Measurements from ENCODE around the gene PRMT6.
"Not testable (repeated sequence)": the region's sequence is repeated elsewhere in the genome, so short reads cannot be mapped to it uniquely, and the experiment has no call there.

Gene PRMT6

DNA sequence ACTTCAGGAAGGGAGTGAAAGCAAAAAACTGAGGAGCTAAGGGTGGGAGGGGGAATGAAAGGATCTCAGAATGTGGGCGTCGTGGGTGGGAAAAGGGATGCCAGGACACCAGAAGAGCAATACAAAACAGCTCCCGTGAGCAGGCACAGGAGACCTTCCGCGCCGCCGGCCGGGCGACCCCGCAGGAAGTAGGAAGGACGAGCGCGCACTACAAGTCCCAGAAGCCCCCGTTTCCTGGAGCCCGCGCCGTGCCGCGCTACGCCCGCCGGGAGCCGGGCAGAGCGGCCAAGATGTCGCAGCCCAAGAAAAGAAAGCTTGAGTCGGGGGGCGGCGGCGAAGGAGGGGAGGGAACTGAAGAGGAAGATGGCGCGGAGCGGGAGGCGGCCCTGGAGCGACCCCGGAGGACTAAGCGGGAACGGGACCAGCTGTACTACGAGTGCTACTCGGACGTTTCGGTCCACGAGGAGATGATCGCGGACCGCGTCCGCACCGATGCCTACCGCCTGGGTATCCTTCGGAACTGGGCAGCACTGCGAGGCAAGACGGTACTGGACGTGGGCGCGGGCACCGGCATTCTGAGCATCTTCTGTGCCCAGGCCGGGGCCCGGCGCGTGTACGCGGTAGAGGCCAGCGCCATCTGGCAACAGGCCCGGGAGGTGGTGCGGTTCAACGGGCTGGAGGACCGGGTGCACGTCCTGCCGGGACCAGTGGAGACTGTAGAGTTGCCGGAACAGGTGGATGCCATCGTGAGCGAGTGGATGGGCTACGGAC, at the start of gene PRMT6:
Gene PRMT6 (plus strand): TSS at position 249 of the 771 bp plus-strand sequence. CDS start 42 bp downstream, at position 291.
- peak; percentile 59 to 78 (median 64) for DNase-seq (ENCODE audit: low read depth in 3 of 3)

DNA sequence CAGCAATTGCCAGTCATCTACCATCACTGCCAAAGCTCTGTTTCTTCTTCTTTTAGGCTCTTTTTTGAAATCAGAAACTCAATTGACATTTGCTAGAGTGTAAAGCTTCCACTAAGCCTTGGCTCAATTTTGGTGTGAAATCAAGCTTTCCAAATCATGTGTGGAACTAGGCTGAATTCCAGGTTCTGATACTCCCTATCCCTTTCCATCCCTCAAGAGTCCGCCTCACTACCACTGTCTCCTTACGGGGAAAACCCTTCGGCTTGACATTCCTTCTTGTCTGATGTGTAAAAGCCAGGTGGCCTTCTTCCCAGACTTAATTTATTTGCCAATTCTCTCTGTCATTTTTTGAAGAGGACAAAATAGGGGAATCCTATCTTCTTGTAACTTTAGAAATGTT, 47.2 kb upstream of the PRMT6 start:
- DNase-seq (ENCODE audit: low read depth in 3 of 3): no peak

DNA sequence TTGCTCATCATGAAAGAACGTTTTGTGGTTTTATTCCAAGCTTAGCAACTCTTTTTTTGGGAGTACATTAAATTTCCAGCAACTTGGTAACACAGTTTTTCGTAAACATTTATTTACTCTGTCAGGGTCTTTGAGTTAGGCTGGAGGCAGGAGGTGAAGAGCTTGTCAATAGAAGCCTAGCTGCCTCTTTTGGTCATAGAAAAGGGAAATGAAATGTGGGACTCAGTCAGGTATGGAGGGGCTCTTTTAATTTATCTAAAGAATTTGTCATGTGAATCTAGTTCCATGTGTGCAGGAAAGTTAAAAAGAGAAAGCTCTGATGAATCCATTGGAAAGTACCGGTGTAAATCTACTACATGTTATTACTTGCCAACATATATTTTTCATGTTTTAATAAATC, 45.9 kb upstream of the PRMT6 start:
- no peak for DNase-seq (ENCODE audit: low read depth in 3 of 3)

DNA sequence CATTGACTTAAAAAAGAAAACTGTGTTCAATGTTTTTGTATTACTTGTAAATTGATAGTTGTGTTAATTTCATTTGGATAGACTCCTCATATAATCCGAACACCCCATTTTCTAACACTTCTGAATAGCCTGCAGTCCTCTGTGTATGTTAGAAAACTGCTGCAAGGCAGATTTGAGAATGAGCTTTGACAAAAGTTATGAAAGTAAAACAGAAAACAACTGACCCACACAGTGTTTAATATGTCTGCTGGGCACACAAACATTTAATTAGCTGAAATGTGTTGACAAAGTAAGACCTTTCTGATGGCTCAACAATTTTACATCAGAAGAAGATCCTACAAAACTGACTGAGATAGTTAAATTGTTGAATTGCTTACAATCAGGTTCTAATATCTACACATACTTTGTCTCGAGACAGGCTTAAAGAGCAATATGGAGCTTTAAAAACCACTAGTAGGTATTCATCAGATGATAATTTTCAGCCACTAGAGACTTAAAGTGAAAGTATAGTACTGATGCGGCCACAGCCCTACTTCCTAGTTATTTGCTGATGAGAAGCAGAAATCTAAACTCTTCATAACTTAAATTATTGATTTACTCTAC, 40.0 kb upstream of the PRMT6 start:
- DNase-seq (ENCODE audit: low read depth in 3 of 3): no peak

DNA sequence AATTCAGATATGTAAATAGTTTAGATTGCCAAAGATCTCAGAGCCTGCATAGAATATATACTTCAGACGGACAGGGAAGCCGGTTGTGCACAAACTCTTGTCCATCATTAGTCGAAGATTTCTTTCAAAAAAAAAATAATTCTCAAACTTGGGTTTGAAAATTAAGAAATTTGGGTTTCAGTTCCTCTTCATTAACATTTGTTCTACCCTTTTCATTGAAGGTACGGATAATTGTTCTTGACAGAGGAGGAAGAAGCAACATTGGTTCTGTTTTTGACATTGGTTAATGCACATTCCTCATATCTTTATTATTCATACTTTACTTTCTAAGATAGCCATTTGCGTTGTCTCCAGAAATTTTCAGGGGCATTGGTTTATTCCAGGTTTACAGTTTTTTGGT, 38.0 kb upstream of the PRMT6 start:
- DNase-seq (ENCODE audit: low read depth in 3 of 3): no peak

DNA sequence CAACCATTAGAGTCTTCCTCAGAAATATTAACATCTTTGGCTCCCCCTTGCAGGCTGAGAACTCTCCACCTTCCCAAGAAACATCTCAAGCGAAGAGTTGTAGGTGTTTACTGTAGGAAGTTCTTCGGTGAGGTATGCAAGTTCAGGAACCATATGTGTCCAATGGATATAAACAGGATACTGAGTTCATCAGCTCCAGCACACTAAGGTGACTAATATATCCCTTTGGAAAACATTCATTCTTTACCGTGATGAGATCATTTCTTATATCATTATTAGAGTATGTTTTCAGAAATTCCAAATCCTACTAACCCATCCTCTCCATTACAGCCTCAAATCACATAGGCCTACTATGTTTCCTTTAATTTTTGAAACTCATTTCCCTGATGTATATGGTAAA, 37.3 kb upstream of the PRMT6 start:
- no peak for DNase-seq (ENCODE audit: low read depth in 3 of 3)

DNA sequence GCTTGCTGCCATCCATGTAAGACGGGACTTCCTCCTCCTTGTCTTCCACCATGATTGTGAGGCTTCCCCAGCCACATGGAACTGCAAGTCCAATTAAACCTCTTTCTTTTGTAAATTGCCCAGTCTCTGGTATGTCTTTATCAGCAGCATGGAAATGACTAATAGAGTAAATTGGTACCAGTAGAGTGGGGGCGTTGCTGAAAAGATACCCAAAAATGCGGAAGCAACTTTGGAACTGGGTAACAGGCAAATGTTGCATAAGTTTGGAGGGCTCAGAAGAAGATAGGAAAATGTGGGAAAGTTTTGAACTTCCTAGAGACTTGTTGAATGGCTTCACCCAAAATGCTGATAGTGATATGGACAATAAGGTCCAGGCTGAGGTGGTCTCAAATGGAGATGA, 17.6 kb upstream of the PRMT6 start:
- DNase-seq (ENCODE audit: low read depth in 3 of 3): not testable (repeated sequence)

DNA sequence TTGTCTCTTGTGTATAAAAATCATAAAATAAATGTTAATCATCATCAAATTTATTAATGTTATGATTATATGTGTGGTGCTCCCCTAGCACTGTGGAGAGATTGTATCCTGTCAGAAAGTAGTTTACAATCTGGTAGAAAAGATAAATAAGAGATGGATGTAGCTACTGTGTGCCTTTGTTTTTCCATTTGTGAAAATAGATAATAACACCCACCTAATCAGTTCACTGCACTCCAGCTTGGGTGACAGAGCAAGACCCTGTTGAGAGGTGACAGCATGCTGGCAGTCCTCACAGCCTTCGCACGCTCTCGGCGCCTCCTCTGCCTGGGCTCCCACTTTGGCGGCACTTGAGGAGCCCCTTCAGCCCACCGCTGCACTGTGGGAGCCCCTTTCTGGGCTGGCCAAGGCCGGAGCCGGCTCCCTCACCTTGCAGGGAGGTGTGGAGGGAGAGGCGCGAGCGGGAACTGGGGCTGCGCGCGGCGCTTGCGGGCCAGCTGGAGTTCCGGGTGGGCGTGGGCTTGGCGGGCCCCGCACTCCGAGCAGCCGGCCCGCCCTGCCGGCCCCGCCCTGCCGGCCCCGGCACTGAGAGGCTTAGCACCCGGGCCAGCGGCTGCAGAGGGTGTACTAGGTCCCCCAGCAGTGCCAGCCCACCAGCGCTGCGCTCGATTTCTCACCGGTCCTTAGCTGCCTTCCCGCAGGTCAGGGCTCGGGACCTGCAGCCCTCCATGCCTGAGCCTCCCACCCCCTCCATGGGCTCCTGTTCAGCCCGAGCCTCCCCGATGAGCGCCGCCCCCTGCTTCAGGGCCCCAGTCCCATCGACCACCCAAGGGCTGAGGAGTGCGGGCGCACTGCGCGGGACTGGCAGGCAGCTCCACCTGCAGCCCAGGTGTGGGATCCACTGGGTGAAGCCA, 11.9 kb upstream of the PRMT6 start:
- DNase-seq (ENCODE audit: low read depth in 3 of 3): not testable (repeated sequence)

DNA sequence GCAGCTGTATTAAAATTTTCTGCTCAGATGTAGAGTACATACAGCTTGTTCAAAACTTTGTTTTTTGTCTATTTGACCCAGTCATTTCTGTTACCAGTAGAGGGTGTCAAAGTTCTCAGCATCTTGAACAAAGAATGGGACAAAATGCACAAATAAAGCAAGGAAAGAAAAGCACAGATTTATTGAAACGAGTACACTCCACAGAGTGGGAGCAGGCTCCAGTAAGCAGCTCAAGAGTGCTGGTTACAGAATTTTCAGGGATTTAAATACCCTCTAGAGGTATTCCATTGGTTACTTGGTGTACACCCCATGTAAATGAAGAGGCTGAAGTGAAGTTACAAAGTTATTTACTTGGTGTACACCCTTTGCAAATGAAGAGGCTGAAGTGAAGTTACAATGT, 8.9 kb upstream of the PRMT6 start:
- DNase-seq (ENCODE audit: low read depth in 3 of 3): no peak

DNA sequence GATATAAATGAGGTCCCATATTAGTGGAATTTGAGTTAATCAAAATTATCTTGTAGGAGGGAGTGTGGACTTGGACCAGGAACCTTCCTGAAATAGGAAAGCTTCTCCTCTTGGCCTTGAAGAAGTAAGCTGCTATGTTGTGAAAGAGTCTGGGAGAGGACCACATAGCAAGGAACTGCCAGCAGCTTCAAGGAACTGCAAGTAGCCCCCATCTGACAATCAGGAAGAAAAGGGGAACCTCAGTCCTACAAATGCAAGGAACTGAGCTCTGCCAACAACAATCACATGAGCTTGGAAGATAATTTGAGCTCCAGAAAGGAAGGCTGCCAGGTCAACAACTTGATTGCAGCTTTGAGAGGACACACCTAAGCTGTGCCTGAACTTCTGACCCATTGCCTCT, 8.2 kb upstream of the PRMT6 start:
- DNase-seq (ENCODE audit: low read depth in 3 of 3): no peak

DNA sequence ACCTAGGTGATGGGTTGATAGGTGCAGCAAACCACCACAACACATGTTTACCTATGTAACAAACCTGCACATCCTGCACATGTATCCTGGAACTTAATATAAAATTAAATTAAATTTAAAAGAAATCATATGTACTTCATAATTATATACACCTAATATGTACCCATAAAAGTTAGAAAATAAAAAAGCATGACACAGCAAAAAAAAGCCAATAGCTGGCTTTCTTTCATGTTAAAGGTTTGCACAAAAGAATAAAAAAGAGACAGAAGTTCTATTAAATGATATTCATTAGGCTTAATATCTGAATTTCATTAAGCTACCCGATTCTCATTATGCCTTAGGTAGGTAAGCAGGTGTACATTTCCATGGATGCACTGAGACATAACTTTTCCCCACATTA, 5.2 kb upstream of the PRMT6 start:
- no peak for DNase-seq (ENCODE audit: low read depth in 3 of 3)

DNA sequence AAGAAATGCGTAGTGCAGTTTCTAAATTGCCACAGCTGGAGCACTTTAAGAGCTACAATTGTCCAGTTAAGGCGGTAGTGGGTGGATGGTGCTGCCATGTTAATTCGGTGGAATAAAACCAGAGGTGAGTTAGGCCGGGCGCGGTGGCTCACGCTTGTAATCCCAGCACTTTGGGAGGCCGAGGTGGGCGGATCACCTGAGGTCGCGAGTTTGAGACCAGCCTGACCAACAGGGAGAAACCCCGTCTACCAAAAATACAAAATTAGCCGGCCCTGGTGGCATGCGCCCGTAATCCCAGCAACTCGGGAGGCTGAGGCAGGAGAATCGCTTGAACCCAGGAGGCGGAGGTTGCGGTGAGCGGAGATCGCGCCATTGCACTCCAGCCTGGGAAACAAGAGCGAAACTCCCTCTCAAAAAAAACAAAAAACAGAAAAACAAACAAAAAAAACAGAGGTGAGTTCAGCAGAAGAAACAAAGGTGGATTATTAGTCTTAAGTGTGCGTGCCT, 502 bp upstream of the PRMT6 start:
- DNase-seq (ENCODE audit: low read depth in 3 of 3): not testable (repeated sequence)

DNA sequence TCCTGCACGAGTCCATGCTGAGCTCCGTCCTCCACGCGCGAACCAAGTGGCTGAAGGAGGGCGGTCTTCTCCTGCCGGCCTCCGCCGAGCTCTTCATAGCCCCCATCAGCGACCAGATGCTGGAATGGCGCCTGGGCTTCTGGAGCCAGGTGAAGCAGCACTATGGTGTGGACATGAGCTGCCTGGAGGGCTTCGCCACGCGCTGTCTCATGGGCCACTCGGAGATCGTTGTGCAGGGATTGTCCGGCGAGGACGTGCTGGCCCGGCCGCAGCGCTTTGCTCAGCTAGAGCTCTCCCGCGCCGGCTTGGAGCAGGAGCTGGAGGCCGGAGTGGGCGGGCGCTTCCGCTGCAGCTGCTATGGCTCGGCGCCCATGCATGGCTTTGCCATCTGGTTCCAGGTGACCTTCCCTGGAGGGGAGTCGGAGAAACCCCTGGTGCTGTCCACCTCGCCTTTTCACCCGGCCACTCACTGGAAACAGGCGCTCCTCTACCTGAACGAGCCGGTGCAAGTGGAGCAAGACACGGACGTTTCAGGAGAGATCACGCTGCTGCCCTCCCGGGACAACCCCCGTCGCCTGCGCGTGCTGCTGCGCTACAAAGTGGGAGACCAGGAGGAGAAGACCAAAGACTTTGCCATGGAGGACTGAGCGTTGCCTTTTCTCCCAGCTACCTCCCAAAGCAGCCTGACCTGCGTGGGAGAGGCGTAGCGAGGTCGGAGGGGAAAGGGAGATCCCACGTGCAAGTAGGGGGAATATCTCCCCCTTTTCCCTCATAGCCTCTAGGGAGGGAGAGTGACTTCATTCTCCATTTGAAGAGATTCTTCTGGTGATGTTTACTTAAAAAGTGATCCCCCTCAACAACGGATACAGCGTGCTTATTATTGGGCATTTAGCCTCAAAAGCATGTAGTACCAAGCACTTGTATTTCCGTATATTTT, 991 bp downstream of the PRMT6 start:
- peak; percentile 2 to 34 (median 16) for DNase-seq (ENCODE audit: low read depth in 3 of 3)

DNA sequence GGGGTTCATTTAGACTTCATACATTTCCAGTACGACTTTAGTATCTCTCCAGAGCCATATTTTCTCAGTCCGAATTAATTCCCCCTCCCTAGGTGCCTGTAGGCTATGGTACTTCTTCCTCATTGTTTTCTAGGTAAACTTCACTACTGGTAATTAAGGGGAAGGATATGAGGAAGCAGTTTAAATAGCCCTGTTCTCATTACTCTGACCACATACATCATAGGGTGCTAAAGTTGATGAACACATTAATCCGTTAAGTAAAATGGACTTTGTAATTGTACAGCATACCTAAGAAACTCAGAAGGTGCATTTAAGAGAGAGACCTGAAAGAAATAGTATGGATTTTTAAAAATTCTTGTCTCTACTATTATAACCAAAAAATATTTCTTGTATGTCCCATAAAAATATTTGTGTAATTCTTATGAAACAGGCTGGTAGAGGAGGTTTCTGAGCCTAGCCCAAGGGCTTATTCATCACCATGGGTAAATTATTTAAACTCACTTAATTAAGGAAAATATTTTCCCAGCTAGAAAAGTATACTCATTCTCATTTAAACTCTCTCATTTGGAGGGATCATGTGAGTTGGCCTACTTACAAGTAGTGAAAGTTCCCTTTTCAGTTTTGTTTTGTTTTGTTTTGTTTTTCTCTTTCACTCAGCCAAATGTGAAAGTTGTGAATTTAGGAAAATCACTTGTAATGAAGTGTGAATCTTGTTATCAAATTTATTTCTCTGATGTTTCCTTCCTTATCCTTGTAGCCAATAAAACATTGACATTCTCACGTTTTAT, 2.0 kb downstream of the PRMT6 start:
- DNase-seq (ENCODE audit: low read depth in 3 of 3): no peak

DNA sequence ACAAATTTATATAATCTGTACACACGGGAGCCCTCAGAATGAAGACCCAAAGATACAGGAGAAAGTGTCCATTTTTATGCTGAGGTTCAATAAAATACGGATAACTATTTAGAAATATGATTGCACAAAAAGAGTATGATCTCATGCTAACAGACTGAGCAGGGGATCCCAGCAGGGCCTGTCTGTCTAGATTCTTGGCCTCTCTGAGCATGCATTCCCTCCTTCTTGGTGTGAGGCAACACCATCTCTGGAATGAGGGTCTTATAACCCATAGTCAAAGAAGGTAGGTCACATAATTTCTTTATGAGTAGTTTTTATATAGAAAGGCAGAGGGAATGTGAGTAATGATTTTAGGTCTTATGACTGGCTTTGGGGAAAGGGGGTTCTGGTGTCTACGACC, 5.4 kb downstream of the PRMT6 start:
- no peak for DNase-seq (ENCODE audit: low read depth in 3 of 3)

DNA sequence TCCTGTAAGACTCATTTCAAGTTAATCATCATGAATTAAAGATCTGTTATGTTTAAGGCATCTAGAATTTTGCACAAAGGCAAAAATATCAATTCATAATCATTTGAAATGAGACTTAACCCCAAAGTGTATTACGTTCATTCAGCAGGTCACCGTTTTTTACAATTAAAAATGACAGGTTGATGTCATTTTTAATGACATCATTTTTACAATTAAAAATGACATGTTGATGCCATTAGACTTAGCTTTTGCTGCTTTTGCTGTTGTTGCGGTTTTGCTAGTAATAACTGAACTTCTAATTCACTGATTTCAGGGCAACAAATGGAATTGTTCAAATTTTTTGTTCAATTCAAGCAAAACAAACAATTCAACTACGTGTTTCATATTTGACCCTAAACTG, 17.0 kb downstream of the PRMT6 start:
- no peak for DNase-seq (ENCODE audit: low read depth in 3 of 3)

DNA sequence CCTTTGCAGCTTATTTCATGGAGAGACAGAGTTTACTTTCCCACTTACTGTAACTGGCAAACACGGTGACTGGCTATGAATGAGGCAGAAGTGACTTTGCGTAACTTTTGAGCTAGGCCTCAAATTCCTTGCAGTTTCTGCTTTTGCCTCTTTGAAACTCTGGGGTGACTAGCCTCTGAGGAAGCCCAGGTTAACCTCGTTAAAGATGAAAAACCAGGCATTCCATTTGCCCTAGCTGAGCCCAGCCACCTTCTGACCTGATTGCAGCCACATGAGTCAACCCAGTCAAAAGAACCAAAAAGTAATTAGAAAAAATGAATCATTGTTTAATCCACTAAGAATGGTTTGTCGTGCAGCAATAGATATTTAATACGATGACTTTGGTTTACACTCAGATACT, 20.4 kb downstream of the PRMT6 start:
- no peak for DNase-seq (ENCODE audit: low read depth in 3 of 3)

DNA sequence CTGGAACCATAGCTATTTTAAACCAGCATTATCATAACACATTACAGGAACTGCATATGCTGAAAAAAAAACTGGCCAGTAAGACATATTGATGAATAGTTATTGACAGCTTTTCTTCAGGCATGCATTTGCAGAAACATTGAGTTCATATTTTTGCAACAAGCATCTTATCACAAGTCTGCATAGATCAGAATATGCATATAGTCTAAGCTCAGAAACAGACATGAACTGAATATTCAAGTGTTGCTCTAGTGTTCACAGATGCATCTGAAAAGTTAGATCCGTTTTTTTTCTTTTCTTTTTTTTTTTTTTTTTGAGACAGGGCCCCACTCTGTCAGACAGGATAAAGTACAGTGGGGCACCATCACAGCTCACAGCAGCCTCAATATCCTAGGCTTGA, 22.8 kb downstream of the PRMT6 start:
- DNase-seq (ENCODE audit: low read depth in 3 of 3): no peak

DNA sequence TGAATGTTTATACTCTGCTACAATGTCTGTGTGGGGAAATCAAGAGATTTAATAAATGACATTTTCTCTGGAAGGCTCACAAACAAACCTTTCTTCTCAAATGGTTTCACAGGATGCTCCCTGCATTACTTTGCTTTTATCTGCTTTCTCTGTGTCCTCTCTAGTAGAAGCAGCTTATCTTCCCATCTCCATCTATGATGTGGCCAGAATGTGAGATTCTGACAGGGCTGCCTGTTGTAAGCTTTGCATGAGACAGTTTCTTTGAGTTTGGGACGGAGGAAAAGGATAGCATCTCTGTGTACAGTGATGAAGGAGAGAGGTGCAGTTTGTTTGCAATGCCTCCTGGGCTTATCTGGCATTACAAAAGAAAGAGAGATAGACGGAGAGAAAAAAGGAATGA, 24.6 kb downstream of the PRMT6 start:
- no peak for DNase-seq (ENCODE audit: low read depth in 3 of 3)

DNA sequence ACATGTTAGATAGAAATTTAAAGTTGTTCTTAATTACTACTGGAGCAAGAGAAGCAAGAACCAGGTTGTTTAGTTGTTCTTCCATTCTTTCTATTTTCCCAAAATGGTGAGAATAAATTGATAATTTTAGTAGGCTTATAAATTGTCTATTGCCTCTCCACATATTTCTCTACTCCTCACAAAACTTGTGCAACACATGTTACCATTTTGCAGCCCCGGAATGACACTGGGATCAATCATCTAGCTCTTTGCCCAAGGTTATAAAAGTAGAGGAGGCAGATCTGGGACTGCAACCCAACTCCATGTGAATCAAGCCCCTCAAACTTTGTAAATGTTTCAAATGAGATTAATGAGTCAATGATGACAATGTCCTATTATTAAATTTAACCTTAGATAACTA, 34.9 kb downstream of the PRMT6 start:
- DNase-seq (ENCODE audit: low read depth in 3 of 3): no peak
